Kidney (tissue), 14 donors: ENCODE data around the gene UPF1. TPM values are rescaled to one million over a fixed set of nuclear protein-coding genes. Genes with fewer than 3 reads are reported as not detected.
"Not testable (repeated sequence)": the region's sequence is repeated elsewhere in the genome, so short reads cannot be mapped to it uniquely, and the experiment has no call there.

Experiments
- DNase-seq, 5 donors: peaks; one replicate each; pipeline ENCODE4 v3.0.0-alpha.2; 2013 to 2020
- FAIRE-seq: peaks from 2 replicates; lab custom pipeline; 2012; peaks lifted over from hg19 to GRCh38; lab: Jason Lieb, UNC
- H3K27ac ChIP-seq, 2 donors: one replicate each; pipeline ENCODE4 v1.7.0; 2013; ENCODE audit warnings: low read depth in 2 of 2, low read length in 2 of 2, inconsistent platforms in 1 of 2
- H3K27me3 ChIP-seq: one replicate; pipeline ENCODE4 v1.7.1; 2013; ENCODE audit warnings: low read length, inconsistent platforms; ENCODE audit not compliant: control insufficient read depth, insufficient read depth
- H3K36me3 ChIP-seq, 3 donors: one replicate each; pipeline versions ENCODE4 v1.7.0 to v1.7.1; 2013; ENCODE audit warnings: low read length in 3 of 3, control low read depth in 1 of 3, inconsistent platforms in 1 of 3; ENCODE audit not compliant: insufficient read depth in 3 of 3, control insufficient read depth in 2 of 3
- H3K4me1 ChIP-seq, 3 donors: one replicate each; pipeline versions ENCODE4 v1.7.0 to v1.7.1; 2013; ENCODE audit warnings: low read length in 3 of 3, inconsistent platforms in 1 of 3, low read depth in 1 of 3; ENCODE audit not compliant: control insufficient read depth in 2 of 3, insufficient read depth in 2 of 3
- H3K4me3 ChIP-seq, 3 donors: one replicate each; pipeline versions ENCODE4 v1.7.0 to v1.8.1; 2013; ENCODE audit warnings: low read length in 3 of 3, control low read depth in 1 of 3, inconsistent platforms in 1 of 3
- H3K9ac ChIP-seq, 3 donors: one replicate each; pipeline versions ENCODE4 v1.7.0 to v1.7.1; 2013; ENCODE audit warnings: low read length in 3 of 3, control low read depth in 1 of 3, inconsistent platforms in 1 of 3
- H3K9me3 ChIP-seq, 3 donors: one replicate each; pipeline versions ENCODE4 v1.7.0 to v1.7.1; 2013; ENCODE audit warnings: low read length in 3 of 3, control low read depth in 1 of 3, inconsistent platforms in 1 of 3; ENCODE audit not compliant: control insufficient read depth in 2 of 3, insufficient read depth in 1 of 3
- CTCF ChIP-seq: IDR thresholded peaks from 3 replicates; pipeline ENCODE4 v1.5.1; 2012; ENCODE audit warnings: mild to moderate bottlenecking, moderate library complexity, borderline replicate concordance; ENCODE audit not compliant: insufficient read depth; ENCODE audit errors: extremely low read depth
- intact Hi-C: fragments of 100-400 bp; cut with DNase I; formaldehyde crosslinking; loops from one replicate; pipeline ENCODE4 v1.11.1; 2022
- polyA plus RNA-seq: library from polyadenylated mRNA; stranded (reverse); fragments of 350-450 nt; fragmentation: Illumina TruSeq; extraction: RNeasy Lipid Tissue Mini Kit (QIAGEN cat#74804); gene quantifications from one replicate; pipeline ENCODE4 v1.2.3, GENCODE V29; 2014; ENCODE audit warnings: low read depth, low replicate concordance; ENCODE audit not compliant: insufficient read depth
- total RNA-seq: library from RNA; stranded (reverse); fragmentation: NEBNext Ultra II Directional; extraction: Animal tissue kit (Norgen Biotek cat#: 25700); gene quantifications from one replicate; pipeline ENCODE4 v1.2.1, GENCODE V29; 2021
- donor health status: control.
- donor health status: control.
- donor health status: control.
- donor health status: control.
- donor health status: control.
- donor health status: DM: yes; HTN: yes; CAD: no.
- donor health status: Normal renal cell carcinoma (clear cell type).

UPF1 gene
- total and polyA plus RNA-seq, 2 donors from 2014 or later: 34.2 to 70.1 TPM

- Histone ChIP-seq H3K9me3 (no peaks in the 10 kb centered on the region), H3K27ac (no peak overlapping the region), H3K27me3 (no peaks in the 10 kb centered on the region), H3K4me1 (no peaks in the 10 kb centered on the region), H3K9ac (no peak overlapping the region), H3K36me3 (no peaks in the 10 kb centered on the region), H3K4me3 (no peak overlapping the region)
- FAIRE-seq (no peak), DNase-seq (no peak)
- intact Hi-C loops: no loop called here
- TF ChIP-seq CTCF: no peak
Measured at GRCh38 chr19:18815673-18816072, 16.1 kb upstream of the UPF1 start.

GRCh38 chr19:18816645-18817044, 15.1 kb upstream of the UPF1 start:
- H3K4me1 ChIP-seq, H3K27me3 ChIP-seq, DNase-seq, intact Hi-C loops, H3K27ac ChIP-seq, H3K36me3 ChIP-seq, H3K9me3 ChIP-seq, H3K4me3 ChIP-seq, H3K9ac ChIP-seq, FAIRE-seq: not testable (repeated sequence)

GRCh38 chr19:18817574-18817973, 14.2 kb upstream of the UPF1 start:
- H3K27ac ChIP-seq: no peak overlapping the region
- no peaks in the 10 kb centered on the region for H3K9me3 ChIP-seq
- no peak overlapping the region for H3K9ac ChIP-seq
- no peaks in the 10 kb centered on the region for H3K27me3 ChIP-seq
- H3K36me3 ChIP-seq: no peaks in the 10 kb centered on the region
- FAIRE-seq: no peak
- no peak for DNase-seq
- H3K4me3 ChIP-seq: no peak overlapping the region
- no peak for TF ChIP-seq CTCF
- H3K4me1 ChIP-seq: no peaks in the 10 kb centered on the region
- intact Hi-C loops: no loop called here

- peaks cover 0 to 8% (median 0%) of the 10 kb centered on the region in 3 donors for H3K9me3 ChIP-seq
- intact Hi-C loops: no loop called here
- no peak for TF ChIP-seq CTCF
Measured at GRCh38 chr19:18828786-18829185, 3.0 kb upstream of the UPF1 start.

More at GRCh38 chr19:18828786-18829185, 3.0 kb upstream of the UPF1 start:
- no peak for FAIRE-seq
- no peaks in the 10 kb centered on the region for H3K27me3 ChIP-seq
- peaks cover 0 to 12% (median 0%) of the 10 kb centered on the region in 3 donors for H3K4me1 ChIP-seq
- H3K9ac ChIP-seq: no peak overlapping the region
- no peak for DNase-seq
- no peak overlapping the region for H3K27ac ChIP-seq
- H3K36me3 ChIP-seq: no peaks in the 10 kb centered on the region
- H3K4me3 ChIP-seq: no peak overlapping the region
